Mesendoderm (in vitro differentiated cells): ENCODE measurements around the gene DCC.

Experiments used
- DNase-seq: peaks from one replicate; pipeline ENCODE4 v3.0.0; 2013
- H2AK5ac ChIP-seq: 2 replicates; pipeline ENCODE4 v1.6.1; 2013; ENCODE audit warnings: low read length, inconsistent platforms
- H2BK120ac ChIP-seq: 2 replicates; pipeline ENCODE4 v1.6.1; 2013; ENCODE audit warnings: low read depth, mild to moderate bottlenecking, low read length, moderate library complexity, mixed read lengths
- H2BK15ac ChIP-seq: replicated peaks from 2 replicates; pipeline ENCODE4 v1.6.1; 2013; ENCODE audit warnings: low read depth, mild to moderate bottlenecking, moderate library complexity
- H2BK5ac ChIP-seq: 2 replicates; pipeline ENCODE4 v1.6.1; 2013; ENCODE audit warnings: low read length, inconsistent platforms
- H3K18ac ChIP-seq: 2 replicates; pipeline ENCODE4 v1.6.1; 2013; ENCODE audit warnings: mild to moderate bottlenecking, low read length, mixed read lengths
- H3K23ac ChIP-seq: one replicate; pipeline ENCODE4 v1.6.1; 2013; ENCODE audit warnings: low read length
- H3K27ac ChIP-seq: 2 replicates; pipeline ENCODE4 v1.5.1; 2013; ENCODE audit warnings: low read depth, mild to moderate bottlenecking, inconsistent platforms, low read length, moderate library complexity
- H3K27me3 ChIP-seq: 2 replicates; pipeline ENCODE4 v1.6.1; 2013; ENCODE audit warnings: low read length, control low read depth, mild to moderate bottlenecking, inconsistent platforms; ENCODE audit not compliant: insufficient read depth, poor library complexity
- H3K36me3 ChIP-seq: 2 replicates; pipeline ENCODE4 v1.6.1; 2013; ENCODE audit warnings: low read length, inconsistent platforms; ENCODE audit not compliant: control insufficient read depth, insufficient read depth
- H3K4ac ChIP-seq: one replicate; pipeline ENCODE4 v1.6.1; 2013; ENCODE audit warnings: low read depth, mild to moderate bottlenecking, low read length, moderate library complexity
- H3K4me1 ChIP-seq: 2 replicates; pipeline ENCODE4 v1.6.1; 2013; ENCODE audit warnings: low read depth, low read length, inconsistent platforms; ENCODE audit not compliant: control insufficient read depth
- H3K4me2 ChIP-seq: 2 replicates; pipeline ENCODE4 v1.6.1; 2013; ENCODE audit warnings: low read length
- H3K4me3 ChIP-seq: 2 replicates; pipeline ENCODE4 v1.5.1; 2013; ENCODE audit warnings: mild to moderate bottlenecking, low read length
- H3K56ac ChIP-seq: one replicate; pipeline ENCODE4 v1.6.1; 2013; ENCODE audit warnings: low read length
- H3K79me1 ChIP-seq: 2 replicates; pipeline ENCODE4 v1.6.1; 2013; ENCODE audit warnings: low read length, inconsistent platforms
- H3K79me2 ChIP-seq: 2 replicates; pipeline ENCODE4 v1.6.1; 2013; ENCODE audit warnings: mild to moderate bottlenecking, low read length; ENCODE audit not compliant: control insufficient read depth, insufficient read depth
- H3K9ac ChIP-seq: 2 replicates; pipeline ENCODE4 v1.6.1; 2013; ENCODE audit warnings: low read length, inconsistent platforms
- H4K5ac ChIP-seq: one replicate; pipeline ENCODE4 v1.6.1; 2013; ENCODE audit warnings: low read length
- H4K8ac ChIP-seq: one replicate; pipeline ENCODE4 v1.6.1; 2013; ENCODE audit warnings: low read depth, mild to moderate bottlenecking, control low read depth, low read length, moderate library complexity
- WGBS: extraction: QIAGEN DNeasy Blood & Tissue Kit; methylation state at CpG from one replicate; pipeline ENCODE4 v1.1.7; 2013; ENCODE audit warnings: low lambda C conversion rate, missing lambda C conversion rate; ENCODE audit not compliant: insufficient coverage; ENCODE audit errors: extremely low coverage; 5-methylcytosine and 5-hydroxymethylcytosine counted together

The DCC gene

DNA sequence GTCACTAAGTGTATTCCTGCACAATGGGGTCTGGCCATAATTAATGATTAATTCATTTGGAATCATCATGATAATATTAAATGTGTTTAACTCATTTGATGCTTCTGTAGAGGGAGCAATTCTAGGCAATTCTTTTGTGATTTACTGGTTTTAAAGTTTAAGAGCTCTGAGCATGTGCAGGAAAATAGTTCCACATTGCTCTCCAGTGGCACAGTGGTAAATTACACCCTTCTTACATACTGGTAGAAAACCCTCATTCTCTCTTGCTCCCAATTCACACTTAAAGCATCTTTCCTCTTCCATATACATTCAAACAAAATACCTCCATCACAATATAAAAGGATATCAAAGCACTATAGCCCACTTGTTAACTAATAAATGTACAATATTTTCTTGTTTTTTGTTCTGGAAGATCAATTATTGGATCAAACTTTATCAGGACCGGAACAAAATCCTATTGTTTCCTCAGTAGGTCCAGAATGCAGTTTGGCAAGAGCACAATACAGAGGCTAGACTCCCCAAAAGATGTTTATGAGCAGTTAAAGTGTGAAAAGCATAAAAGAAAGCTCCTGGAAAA, 1040.2 kb downstream of the DCC start:
- Histone ChIP-seq H2BK15ac (no peak overlapping the region), H3K4ac (no peak overlapping the region), H3K4me1 (no peaks in the 10 kb centered on the region), H4K5ac (no peak overlapping the region), H4K8ac (no peak overlapping the region), H3K18ac (no peak overlapping the region), H3K79me1 (no peaks in the 10 kb centered on the region), H2BK120ac (no peak overlapping the region), H3K36me3 (no peaks in the 10 kb centered on the region), H3K56ac (no peak overlapping the region), H2AK5ac (no peak overlapping the region), H3K79me2 (no peaks in the 10 kb centered on the region), H3K27ac (no peak overlapping the region), H3K4me2 (no peak overlapping the region), H3K23ac (no peak overlapping the region), H3K27me3 (no peaks in the 10 kb centered on the region), H2BK5ac (no peak overlapping the region), H3K9ac (no peak overlapping the region), H3K4me3 (no peak overlapping the region)
- DNase-seq: peak; percentile 56
- WGBS: no CpG with 5 or more reads among the region's 1 CpG

GRCh38 chr18:53382870-53383269, 1042.9 kb downstream of the DCC start:
- no CpG with 5 or more reads among the region's 1 CpG for WGBS

DNA sequence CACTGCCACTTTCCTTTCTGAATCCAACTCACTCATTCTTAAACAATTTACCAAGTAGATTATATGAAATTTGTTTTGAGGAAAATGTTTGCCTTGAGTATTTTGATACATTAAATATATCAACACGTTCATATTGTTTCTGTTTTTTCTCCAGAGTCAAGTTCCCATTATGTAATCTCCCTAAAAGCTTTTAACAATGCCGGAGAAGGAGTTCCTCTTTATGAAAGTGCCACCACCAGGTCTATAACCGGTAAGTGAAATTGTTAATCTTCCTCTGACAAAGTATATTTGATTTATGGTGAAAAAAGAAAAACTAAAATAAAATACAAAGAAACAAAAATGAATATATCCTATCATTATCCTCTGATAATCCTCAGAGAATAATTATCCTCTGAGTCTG, 1045.9 kb downstream of the DCC start:
- no peak overlapping the region for H4K5ac ChIP-seq
- no peak overlapping the region for H2AK5ac ChIP-seq
- no peak overlapping the region for H2BK120ac ChIP-seq
- WGBS: no CpG with 5 or more reads among the region's 3 CpGs
- no peaks in the 10 kb centered on the region for H3K79me1 ChIP-seq
- H3K36me3 ChIP-seq: no peaks in the 10 kb centered on the region
- H4K8ac ChIP-seq: no peak overlapping the region
- no peak overlapping the region for H3K18ac ChIP-seq
- no peak overlapping the region for H3K23ac ChIP-seq
- no peak overlapping the region for H3K4ac ChIP-seq
- no peak overlapping the region for H3K4me3 ChIP-seq
- H3K9ac ChIP-seq: no peak overlapping the region
- no peaks in the 10 kb centered on the region for H3K4me1 ChIP-seq
- DNase-seq: no peak
- no peak overlapping the region for H3K4me2 ChIP-seq
- H2BK5ac ChIP-seq: no peak overlapping the region
- H3K27ac ChIP-seq: no peak overlapping the region
- no peaks in the 10 kb centered on the region for H3K79me2 ChIP-seq
- no peaks in the 10 kb centered on the region for H3K27me3 ChIP-seq
- no peak overlapping the region for H2BK15ac ChIP-seq
- H3K56ac ChIP-seq: no peak overlapping the region

More at GRCh38 chr18:53382870-53383269, 1042.9 kb downstream of the DCC start:
- H4K5ac ChIP-seq: no peak overlapping the region
- H2BK15ac ChIP-seq: no peak overlapping the region
- no peaks in the 10 kb centered on the region for H3K36me3 ChIP-seq
- no peak overlapping the region for H3K56ac ChIP-seq
- no peak for DNase-seq
- H4K8ac ChIP-seq: no peak overlapping the region
- H3K9ac ChIP-seq: no peak overlapping the region
- H3K23ac ChIP-seq: no peak overlapping the region
- no peak overlapping the region for H3K27ac ChIP-seq
- H3K79me1 ChIP-seq: no peaks in the 10 kb centered on the region
- H3K27me3 ChIP-seq: no peaks in the 10 kb centered on the region
- no peak overlapping the region for H3K4me2 ChIP-seq
- no peak overlapping the region for H2BK120ac ChIP-seq
- no peak overlapping the region for H3K18ac ChIP-seq
- H3K4me1 ChIP-seq: no peaks in the 10 kb centered on the region
- no peak overlapping the region for H2AK5ac ChIP-seq
- no peaks in the 10 kb centered on the region for H3K79me2 ChIP-seq
- H2BK5ac ChIP-seq: no peak overlapping the region
- no peak overlapping the region for H3K4me3 ChIP-seq
- no peak overlapping the region for H3K4ac ChIP-seq

DNA sequence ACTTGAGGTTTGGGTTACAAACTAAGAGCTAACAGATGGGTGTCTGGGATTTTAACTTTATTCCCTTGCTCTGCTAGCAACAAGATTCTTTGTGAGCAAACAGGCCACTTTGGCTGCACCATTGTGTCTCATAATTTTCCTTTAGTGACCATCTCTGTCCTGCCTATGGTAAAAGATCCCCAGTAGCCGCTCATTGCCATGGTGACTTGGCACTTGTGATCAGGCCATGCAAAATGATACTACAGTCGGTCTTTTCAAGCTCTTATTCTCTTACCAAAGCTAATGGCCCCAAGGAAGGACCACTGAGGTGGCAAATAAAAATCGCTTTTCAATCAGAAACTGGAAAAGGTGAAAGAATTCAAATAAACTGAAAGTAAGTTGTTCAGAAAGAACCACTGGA, 1047.6 kb downstream of the DCC start:
- Histone ChIP-seq H4K5ac (no peak overlapping the region), H2BK5ac (no peak overlapping the region), H3K27ac (no peak overlapping the region), H3K9ac (no peak overlapping the region), H3K4me3 (no peak overlapping the region), H3K4me2 (no peak overlapping the region), H3K27me3 (no peaks in the 10 kb centered on the region), H3K4me1 (no peaks in the 10 kb centered on the region), H2BK15ac (no peak overlapping the region), H4K8ac (no peak overlapping the region), H3K79me2 (no peaks in the 10 kb centered on the region), H2BK120ac (no peak overlapping the region), H3K18ac (no peak overlapping the region), H3K23ac (no peak overlapping the region), H2AK5ac (no peak overlapping the region), H3K56ac (no peak overlapping the region), H3K79me1 (no peaks in the 10 kb centered on the region), H3K36me3 (no peaks in the 10 kb centered on the region), H3K4ac (no peak overlapping the region)
- no peak for DNase-seq
- WGBS: no CpG with 5 or more reads among the region's 3 CpGs

DNA sequence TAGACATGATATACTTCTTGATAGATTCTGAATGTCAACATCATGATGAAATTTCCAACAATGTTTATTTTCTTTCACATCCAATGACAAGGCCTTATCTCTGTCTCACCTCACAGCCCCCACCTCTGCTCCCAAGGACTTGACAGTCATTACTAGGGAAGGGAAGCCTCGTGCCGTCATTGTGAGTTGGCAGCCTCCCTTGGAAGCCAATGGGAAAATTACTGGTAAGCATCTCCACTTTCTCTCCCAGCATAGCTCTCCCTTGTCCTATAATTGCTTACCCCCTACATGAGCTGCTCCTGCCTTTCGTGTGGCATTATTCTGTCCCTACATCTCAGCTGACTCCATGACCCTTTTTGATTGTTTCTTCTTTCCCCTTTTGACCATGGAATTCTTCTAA, 1062.7 kb downstream of the DCC start:
- Histone ChIP-seq H2BK120ac (no peak overlapping the region), H2BK15ac (no peak overlapping the region), H3K27ac (no peak overlapping the region), H3K23ac (no peak overlapping the region), H4K8ac (no peak overlapping the region), H3K79me2 (no peaks in the 10 kb centered on the region), H3K4me2 (no peak overlapping the region), H3K4me3 (no peak overlapping the region), H2AK5ac (no peak overlapping the region), H4K5ac (no peak overlapping the region), H3K4ac (no peak overlapping the region), H3K79me1 (no peaks in the 10 kb centered on the region), H3K18ac (no peak overlapping the region), H3K56ac (no peak overlapping the region), H3K4me1 (no peaks in the 10 kb centered on the region), H2BK5ac (no peak overlapping the region), H3K27me3 (no peaks in the 10 kb centered on the region), H3K36me3 (no peaks in the 10 kb centered on the region), H3K9ac (no peak overlapping the region)
- DNase-seq: peak; percentile 27
- no CpG with 5 or more reads among the region's 3 CpGs for WGBS

DNA sequence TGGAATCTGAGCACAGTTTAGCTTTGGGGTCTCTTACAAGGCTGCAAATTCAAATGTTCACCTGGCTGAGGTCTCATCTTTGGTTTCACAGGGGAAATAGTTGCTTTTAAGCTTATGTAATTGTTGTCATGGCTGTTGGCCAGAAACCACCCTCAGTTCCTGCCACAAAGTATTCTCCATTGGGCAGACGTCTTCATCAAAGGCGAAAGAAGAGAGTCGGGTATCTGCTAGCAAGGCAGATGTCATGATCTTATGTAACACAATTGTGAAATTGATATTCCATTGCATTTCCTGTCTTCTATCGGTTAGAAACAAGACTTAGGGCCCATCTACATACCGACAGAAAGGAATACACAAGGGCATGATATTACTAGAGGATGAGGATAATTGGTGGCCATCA, 1068.3 kb downstream of the DCC start:
- H3K4me2 ChIP-seq: no peak overlapping the region
- H3K79me1 ChIP-seq: no peaks in the 10 kb centered on the region
- H3K27ac ChIP-seq: no peak overlapping the region
- H3K4me1 ChIP-seq: no peaks in the 10 kb centered on the region
- no peak overlapping the region for H2BK5ac ChIP-seq
- no peak overlapping the region for H3K4me3 ChIP-seq
- no peak overlapping the region for H3K56ac ChIP-seq
- no peak overlapping the region for H4K5ac ChIP-seq
- no peak overlapping the region for H2BK15ac ChIP-seq
- no peak overlapping the region for H2AK5ac ChIP-seq
- H3K23ac ChIP-seq: no peak overlapping the region
- no peak overlapping the region for H4K8ac ChIP-seq
- no peaks in the 10 kb centered on the region for H3K27me3 ChIP-seq
- no peak overlapping the region for H3K18ac ChIP-seq
- H3K4ac ChIP-seq: no peak overlapping the region
- DNase-seq: no peak
- no CpG with 5 or more reads among the region's 5 CpGs for WGBS
- no peak overlapping the region for H2BK120ac ChIP-seq
- no peaks in the 10 kb centered on the region for H3K36me3 ChIP-seq
- no peaks in the 10 kb centered on the region for H3K79me2 ChIP-seq
- H3K9ac ChIP-seq: no peak overlapping the region
